NB4 (cell line): ENCODE measurements around the gene LPP.

Source experiments
- CTCF ChIP-seq: IDR thresholded peaks from one replicate; pipeline ENCODE4 v1.5.1; 2012; ENCODE audit warnings: low read depth, low read length
- MYC ChIP-seq: IDR thresholded peaks from 2 replicates; pipeline ENCODE4 v1.6.1; 2011; ENCODE audit warnings: low read depth, low read length
- POLR2A ChIP-seq: IDR thresholded peaks from 2 replicates; pipeline ENCODE4 v1.6.1; 2011; ENCODE audit warnings: mild to moderate bottlenecking; ENCODE audit not compliant: insufficient read length; ENCODE audit errors: extremely low read depth

- TF ChIP-seq CTCF (no peak), POLR2A (no peak), MYC (no peak)
Measured at GRCh38 chr3:188539037-188539436, 385.1 kb downstream of the LPP start.
